Keratinocyte (primary cell): ENCODE results near the gene URM1.

ENCODE experiments used
- CTCF ChIP-seq, 3 experiments: IDR thresholded peaks in 1 of 3; conservative IDR thresholded peaks in 1 of 3; optimal IDR thresholded peaks in 1 of 3; 2 replicates in 2 of 3; 3 replicates in 1 of 3; pipeline versions ENCODE3 to v1.5.1; 2011; ENCODE audit warnings: low read length in 3 of 3, mild to moderate bottlenecking in 3 of 3, moderate library complexity in 2 of 3, control low read depth in 1 of 3, inconsistent platforms in 1 of 3; ENCODE audit not compliant: insufficient read depth in 2 of 3; ENCODE audit errors: extremely low read depth in 1 of 3
- EZH2 ChIP-seq: IDR thresholded peaks from one replicate; pipeline ENCODE4 v1.6.1; 2012; ENCODE audit warnings: inconsistent platforms, mild to moderate bottlenecking, low read length, moderate library complexity

- no peak for TF ChIP-seq CTCF (optimal IDR thresholded peaks at IDR 0.05 in 1 of 3, IDR thresholded peaks at IDR 0.05 in 1 of 3, conservative IDR thresholded peaks at IDR 0.05 in 1 of 3; ENCODE audit: extremely low read depth in 1 of 3, insufficient read depth in 2 of 3, low read length in 3 of 3)
- TF ChIP-seq EZH2: no peak
These were observed 500 bp downstream of the URM1 start for GRCh38 chr9:128371630-128372117.
